NOMO-1 treated with DMSO at 0.1 percent for 48 hours (cell line): ENCODE data around the gene ACTN1.
A peak's percentile ranks its signal among the peaks of the same experiment; 100 is the strongest.
"Not testable (repeated sequence)": the region's sequence is repeated elsewhere in the genome, so short reads cannot be mapped to it uniquely, and the experiment has no call there.

ENCODE experiments used
- DNase-seq: peaks from one replicate; lab custom pipeline; 2025; ENCODE audit not compliant: unreplicated experiment; lab: John Stamatoyannopoulos, UW

ACTN1 gene

GRCh38 chr14:68866991-68867533 is 112.0 kb downstream of the ACTN1 start:
- no peak for DNase-seq

GRCh38 chr14:68865542-68865941 is 113.6 kb downstream of the ACTN1 start:
- DNase-seq: no peak

GRCh38 chr14:68864361-68864750 is 114.7 kb downstream of the ACTN1 start:
- DNase-seq: no peak

DNA sequence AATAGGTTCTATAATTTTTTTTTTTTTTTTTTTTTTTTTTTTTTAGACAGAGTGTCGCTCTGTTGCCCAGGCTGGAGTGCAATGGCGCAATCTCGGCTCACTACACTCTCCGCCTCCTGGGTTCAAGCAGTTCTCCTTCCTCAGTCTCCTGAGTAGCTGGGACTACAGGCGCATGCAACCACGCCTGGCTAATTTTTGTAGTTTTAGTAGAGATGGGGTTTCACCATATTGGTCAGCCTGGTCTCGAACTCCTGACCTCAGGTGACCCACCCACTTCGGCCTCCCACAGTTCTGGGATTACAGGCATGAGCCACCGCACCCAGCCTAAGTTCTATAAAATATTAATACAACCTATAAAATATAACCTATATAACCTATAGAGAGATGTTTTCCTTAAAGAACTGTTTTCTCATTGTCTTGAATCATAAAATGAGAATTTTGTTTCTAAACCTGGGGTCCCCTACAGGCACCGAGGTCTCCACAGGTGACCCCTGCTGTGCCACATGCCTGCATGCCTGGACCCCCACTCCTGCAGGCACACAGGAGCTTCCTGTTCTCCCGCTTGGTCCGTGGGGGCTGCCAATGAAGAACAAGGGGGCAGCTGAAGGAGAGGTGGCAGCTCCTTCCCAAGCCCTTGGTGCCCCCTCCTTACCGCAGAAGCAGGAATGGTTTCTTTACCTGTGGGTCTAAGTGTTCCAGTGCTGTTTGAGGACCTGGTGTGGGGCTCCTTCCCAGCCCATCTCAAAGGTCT is 115.3 kb downstream of the ACTN1 start:
- DNase-seq: no peak

DNA sequence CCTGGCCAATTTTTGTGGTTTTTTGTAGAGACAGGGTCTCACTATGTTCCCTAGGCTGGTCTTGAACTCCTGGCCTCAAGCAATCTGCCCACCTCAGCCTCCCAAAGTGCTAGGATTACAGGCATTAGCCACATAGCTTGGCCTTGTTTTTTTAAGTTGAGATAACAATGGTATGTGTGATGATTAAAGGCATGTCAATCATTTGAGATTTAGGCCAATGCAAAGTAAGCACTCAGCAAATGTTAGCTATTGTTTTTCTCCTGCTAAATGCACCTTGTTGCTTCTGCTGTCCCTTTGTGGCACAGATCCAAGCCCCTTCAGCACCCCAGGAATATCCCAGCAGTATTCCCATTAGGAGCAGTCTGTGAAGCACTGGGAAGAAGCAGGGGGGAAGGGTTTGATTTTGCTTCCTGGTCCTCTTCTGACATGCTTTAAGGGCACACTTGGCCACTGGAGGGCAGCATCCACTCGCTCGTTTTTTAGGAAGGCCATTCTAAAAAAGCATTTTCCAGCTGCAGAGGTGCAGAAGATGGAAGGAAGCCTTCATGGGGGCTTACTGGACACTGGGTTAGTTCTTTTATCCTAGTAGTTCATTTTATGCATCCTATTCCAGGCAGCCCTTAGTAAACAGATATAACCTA is 116.0 kb downstream of the ACTN1 start:
- DNase-seq: peak; percentile 65

DNA sequence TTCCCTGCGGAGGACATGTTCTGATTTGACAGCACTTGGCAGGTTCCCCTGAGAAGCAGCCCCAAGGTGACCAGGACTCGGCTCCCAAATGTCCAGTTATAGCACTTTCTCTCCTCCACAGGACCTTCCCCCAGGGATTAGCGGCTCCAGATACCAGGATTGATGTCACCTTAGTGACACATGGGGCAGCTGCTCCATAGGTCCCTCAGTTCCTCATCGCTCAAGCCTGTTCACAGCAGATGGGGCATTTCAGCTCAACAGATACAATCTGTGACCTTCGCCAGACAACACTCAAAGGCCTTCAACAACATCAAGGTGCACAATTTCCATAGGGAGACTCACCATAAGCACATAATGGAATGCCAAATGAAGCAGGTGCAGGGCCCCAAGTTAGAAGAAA is 118.3 kb downstream of the ACTN1 start:
- DNase-seq: no peak

DNA sequence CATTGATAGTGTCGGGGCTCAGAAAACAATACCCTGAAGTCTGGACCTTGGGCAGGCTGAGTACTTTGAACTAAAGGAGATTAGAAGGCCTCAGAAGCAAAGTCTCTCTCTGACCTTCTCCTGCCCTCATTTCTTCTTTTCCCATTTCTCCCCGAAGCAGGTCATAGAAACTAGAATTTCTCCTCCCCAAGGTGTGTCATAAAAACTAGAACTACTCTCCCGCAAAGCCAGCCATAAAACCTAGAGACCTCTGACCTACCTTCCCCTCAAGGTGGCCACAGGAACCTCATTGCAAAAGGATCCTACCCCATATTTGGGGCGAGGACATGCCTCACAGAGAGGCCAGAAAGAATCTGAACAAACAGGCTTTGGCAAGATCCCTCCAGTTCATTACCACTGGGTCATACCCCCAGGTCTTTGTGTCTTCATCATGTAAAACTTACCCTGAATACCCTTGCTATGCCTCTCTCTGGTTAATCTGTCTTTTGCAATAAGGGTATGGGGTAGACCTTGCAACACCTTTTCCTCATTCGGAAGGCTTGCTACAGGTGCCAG is 121.5 kb downstream of the ACTN1 start:
- DNase-seq: no peak

- no peak for DNase-seq
Observed at GRCh38 chr14:68856572-68856971, 122.5 kb downstream of the ACTN1 start.

DNA sequence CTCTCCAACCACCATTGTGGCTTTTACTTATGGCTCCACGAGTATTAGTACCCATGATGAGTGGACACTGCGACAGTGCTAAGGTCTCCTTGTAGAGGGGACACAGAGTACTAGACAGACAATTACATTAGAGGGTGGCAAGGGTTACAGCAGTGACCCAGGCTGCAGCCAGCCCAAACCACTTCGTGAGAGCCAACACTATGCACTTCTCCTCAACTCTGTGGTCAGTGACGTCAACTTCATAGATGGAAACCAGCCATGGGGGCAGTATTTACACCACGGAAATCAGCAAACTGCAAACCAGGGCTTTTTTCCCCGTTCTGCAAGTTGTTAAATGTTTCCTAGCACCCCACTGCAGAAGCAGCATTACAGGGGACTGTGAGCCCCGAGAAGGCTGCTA is 124.7 kb downstream of the ACTN1 start:
- DNase-seq: peak; percentile 30

DNA sequence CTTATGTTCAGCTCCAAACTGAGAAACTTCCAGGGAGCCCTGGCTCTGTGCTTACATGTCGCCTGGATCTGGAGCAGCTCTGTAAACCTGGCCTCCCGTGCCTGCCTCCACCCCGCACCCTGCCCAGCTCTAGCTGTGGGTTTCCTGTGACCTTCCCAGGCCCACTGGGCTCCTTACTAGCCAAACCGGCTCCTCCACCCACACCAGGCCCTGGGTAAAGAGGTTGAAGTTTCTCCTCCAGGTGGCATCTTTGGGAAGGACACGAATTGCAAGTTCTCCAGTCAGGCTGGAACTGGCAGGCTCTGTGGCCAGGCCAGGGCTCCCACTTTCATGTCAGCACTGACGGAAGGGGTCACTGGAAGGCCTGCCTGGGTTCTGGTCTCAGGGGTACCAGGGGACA is 125.4 kb downstream of the ACTN1 start:
- no peak for DNase-seq

- DNase-seq: not testable (repeated sequence)
Observed at GRCh38 chr14:68852493-68852892, 126.6 kb downstream of the ACTN1 start.

GRCh38 chr14:68851078-68851477 is 128.0 kb downstream of the ACTN1 start:
- no peak for DNase-seq

- DNase-seq: no peak
Observed at GRCh38 chr14:68849416-68849815, 129.7 kb downstream of the ACTN1 start.

- DNase-seq: no peak
Observed at GRCh38 chr14:68848253-68848652, 130.8 kb downstream of the ACTN1 start.

DNA sequence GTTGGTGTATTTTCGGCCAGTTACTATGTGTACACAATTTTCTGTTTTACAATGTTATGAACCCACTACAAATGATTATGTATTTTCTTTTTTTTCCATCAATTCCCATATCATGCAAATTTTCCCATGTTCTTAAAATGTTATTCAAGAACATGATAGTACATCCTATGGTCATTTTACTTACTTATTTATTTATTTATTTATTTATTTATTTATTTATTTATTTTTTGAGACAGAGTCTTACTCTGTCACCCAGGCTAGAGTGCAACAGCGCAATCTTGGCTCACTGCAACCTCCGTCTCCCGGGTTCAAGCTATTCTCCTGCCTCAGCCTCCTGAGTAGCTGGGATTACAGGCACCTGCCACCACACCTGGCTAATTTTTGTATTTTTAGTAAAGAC is 131.5 kb downstream of the ACTN1 start:
- not testable (repeated sequence) for DNase-seq

- DNase-seq: no peak
Observed at GRCh38 chr14:68846466-68846865, 132.6 kb downstream of the ACTN1 start.

- no peak for DNase-seq
Observed at GRCh38 chr14:68844210-68844545, 134.9 kb downstream of the ACTN1 start.

- peak; percentile 57 for DNase-seq
Observed at GRCh38 chr14:68843471-68844209, 135.5 kb downstream of the ACTN1 start.

GRCh38 chr14:68842298-68842697 is 136.8 kb downstream of the ACTN1 start:
- no peak for DNase-seq

- DNase-seq: no peak
Observed at GRCh38 chr14:68841016-68841809, 137.9 kb downstream of the ACTN1 start.

DNA sequence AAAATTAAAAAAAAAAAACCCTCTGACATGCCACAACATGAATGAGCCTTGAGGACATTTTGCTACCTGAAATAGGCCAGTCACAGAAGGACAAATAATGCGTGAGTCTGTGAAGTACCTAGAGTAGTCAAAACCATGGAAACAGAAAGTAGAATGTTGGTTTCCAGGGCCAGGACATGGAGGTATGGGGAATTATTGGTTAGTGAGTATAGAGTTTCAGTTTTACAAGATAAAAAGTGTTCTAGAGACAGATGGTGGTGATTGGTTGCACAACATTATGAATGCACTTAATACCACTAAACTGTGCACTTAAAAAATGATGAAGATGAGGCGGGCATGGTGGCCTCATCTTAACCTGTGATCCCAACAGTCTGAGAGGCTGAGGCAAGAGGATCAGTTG is 138.6 kb downstream of the ACTN1 start:
- DNase-seq: no peak
